ENCODE results near the gene GPR139.

Gene GPR139

GRCh38 chr16:20064520-20064919 is 9.2 kb downstream of the GPR139 start:
- DNase-seq (ENCODE audit: low read depth in 2 of 2), result no peak
- H3K4me3 ChIP-seq (replicated peaks in 1 of 2; ENCODE audit: low read depth in 2 of 2, low read length in 2 of 2), result no peak overlapping the region
- TF ChIP-seq CTCF (IDR thresholded peaks at IDR 0.05; ENCODE audit: low read depth, low read length), result no peak

GRCh38 chr16:20061132-20061531 is 12.6 kb downstream of the GPR139 start:
- no peak for TF ChIP-seq CTCF (IDR thresholded peaks at IDR 0.05; ENCODE audit: low read depth, low read length)
- no peak overlapping the region for H3K4me3 ChIP-seq (replicated peaks in 1 of 2; ENCODE audit: low read depth in 2 of 2, low read length in 2 of 2)
- DNase-seq (ENCODE audit: low read depth in 2 of 2), result no peak

- no peak for TF ChIP-seq CTCF (IDR thresholded peaks at IDR 0.05; ENCODE audit: low read depth, low read length)
- no peak overlapping the region for H3K4me3 ChIP-seq (replicated peaks in 1 of 2; ENCODE audit: low read depth in 2 of 2, low read length in 2 of 2)
- DNase-seq (ENCODE audit: low read depth in 2 of 2), result no peak
Measured at GRCh38 chr16:20056436-20056835, 17.3 kb downstream of the GPR139 start.

- TF ChIP-seq CTCF (IDR thresholded peaks at IDR 0.05; ENCODE audit: low read depth, low read length), result no peak
- no peak overlapping the region for H3K4me3 ChIP-seq (replicated peaks in 1 of 2; ENCODE audit: low read depth in 2 of 2, low read length in 2 of 2)
- DNase-seq (ENCODE audit: low read depth in 2 of 2), result no peak
Measured at GRCh38 chr16:20053336-20053735, 20.4 kb downstream of the GPR139 start.

- no peak for DNase-seq (ENCODE audit: low read depth in 2 of 2)
- TF ChIP-seq CTCF (IDR thresholded peaks at IDR 0.05; ENCODE audit: low read depth, low read length), result no peak
- H3K4me3 ChIP-seq (replicated peaks in 1 of 2; ENCODE audit: low read depth in 2 of 2, low read length in 2 of 2), result no peak overlapping the region
Measured at GRCh38 chr16:20051611-20052010, 22.1 kb downstream of the GPR139 start.

- no peak for TF ChIP-seq CTCF (IDR thresholded peaks at IDR 0.05; ENCODE audit: low read depth, low read length)
- DNase-seq (ENCODE audit: low read depth in 2 of 2), result no peak
- H3K4me3 ChIP-seq (replicated peaks in 1 of 2; ENCODE audit: low read depth in 2 of 2, low read length in 2 of 2), result no peak overlapping the region
Measured at GRCh38 chr16:20051147-20051546, 22.5 kb downstream of the GPR139 start.

DNA sequence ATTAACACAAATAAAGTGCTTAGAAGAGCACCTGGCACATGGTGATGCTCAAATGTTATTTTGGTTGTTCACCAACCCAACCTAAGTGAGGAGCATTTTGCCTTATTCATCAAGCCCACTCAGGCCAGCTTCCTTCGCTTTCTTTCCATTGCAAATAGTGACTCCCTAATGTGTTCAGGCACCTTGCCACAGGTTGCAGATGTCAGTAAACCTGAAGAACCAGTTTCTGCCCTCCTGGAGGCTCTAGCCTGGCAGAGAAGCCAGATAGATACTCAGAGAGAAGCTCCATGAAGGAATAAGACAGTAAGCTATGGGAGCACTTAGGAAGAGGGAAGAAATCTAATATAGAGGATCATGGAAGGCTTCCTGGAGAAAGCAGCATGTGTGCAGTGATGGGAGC is 23.9 kb downstream of the GPR139 start:
- no peak for DNase-seq (ENCODE audit: low read depth in 2 of 2)
- no peak for TF ChIP-seq CTCF (IDR thresholded peaks at IDR 0.05; ENCODE audit: low read depth, low read length)
- H3K4me3 ChIP-seq (replicated peaks in 1 of 2; ENCODE audit: low read depth in 2 of 2, low read length in 2 of 2), result no peak overlapping the region

All from cardiac fibroblast (primary cell).